HEK293 (cell line): ENCODE results near the gene PPP1R14C.

Experiments
- GLI2 ChIP-seq: fragments of 450-650 bp; formaldehyde crosslinking; IDR thresholded peaks from 2 replicates; pipeline ENCODE4; 2017; ENCODE audit warnings: missing biosample characterization, missing genetic modification characterization, low read depth, borderline replicate concordance
- PATZ1 ChIP-seq: fragments of 450-650 bp; formaldehyde crosslinking; IDR thresholded peaks from 2 replicates; pipeline ENCODE4 v1.5.1; 2016; ENCODE audit warnings: missing biosample characterization, missing genetic modification characterization
- SCRT2 ChIP-seq: fragments of 450-650 bp; formaldehyde crosslinking; IDR thresholded peaks from 2 replicates; pipeline ENCODE4 v1.5.1; 2016; ENCODE audit warnings: missing biosample characterization, missing genetic modification characterization
- SP3 ChIP-seq: fragments of 450-650 bp; formaldehyde crosslinking; IDR thresholded peaks from 2 replicates; pipeline ENCODE4 v1.5.1; 2016; ENCODE audit warnings: missing biosample characterization, missing genetic modification characterization
- TCF7L2 ChIP-seq: IDR thresholded peaks from 2 replicates; pipeline ENCODE4 v1.6.1; 2011; ENCODE audit warnings: low read depth, mild to moderate bottlenecking, inconsistent platforms, low read length, moderate library complexity, borderline replicate concordance
- ZBTB49 ChIP-seq: fragments of 450-650 bp; formaldehyde crosslinking; IDR thresholded peaks from 2 replicates; pipeline ENCODE4 v1.5.1; 2016; ENCODE audit warnings: missing biosample characterization, missing genetic modification characterization, low read depth
- ZEB2 ChIP-seq: fragments of 450-650 bp; formaldehyde crosslinking; IDR thresholded peaks from 2 replicates; pipeline ENCODE4 v1.5.1; 2016; ENCODE audit warnings: missing biosample characterization, missing genetic modification characterization
- ZFP69B ChIP-seq: fragments of 450-650 bp; formaldehyde crosslinking; IDR thresholded peaks from 2 replicates; pipeline ENCODE4 v1.5.1; 2016; ENCODE audit warnings: missing biosample characterization, missing genetic modification characterization
- ZNF132 ChIP-seq: fragments of 450-650 bp; formaldehyde crosslinking; IDR thresholded peaks from 2 replicates; pipeline ENCODE4 v1.5.1; 2017; ENCODE audit warnings: missing biosample characterization, missing genetic modification characterization, borderline replicate concordance
- ZNF133 ChIP-seq: fragments of 450-650 bp; formaldehyde crosslinking; IDR thresholded peaks from 2 replicates; pipeline ENCODE4 v1.5.1; 2016; ENCODE audit warnings: missing biosample characterization, missing genetic modification characterization
- ZNF146 ChIP-seq: fragments of 450-650 bp; formaldehyde crosslinking; IDR thresholded peaks from 2 replicates; pipeline ENCODE4 v1.5.1; 2016; ENCODE audit warnings: missing biosample characterization, missing genetic modification characterization
- ZNF148 ChIP-seq: fragments of 450-650 bp; formaldehyde crosslinking; IDR thresholded peaks from 2 replicates; pipeline ENCODE4 v1.5.0; 2017; ENCODE audit warnings: missing biosample characterization, missing genetic modification characterization, borderline replicate concordance
- ZNF155 ChIP-seq: fragments of 450-650 bp; formaldehyde crosslinking; IDR thresholded peaks from 2 replicates; pipeline ENCODE4 v1.5.1; 2016; ENCODE audit warnings: missing biosample characterization, missing genetic modification characterization
- ZNF175 ChIP-seq: fragments of 450-650 bp; formaldehyde crosslinking; IDR thresholded peaks from 2 replicates; pipeline ENCODE4 v1.5.1; 2016; ENCODE audit warnings: missing biosample characterization, missing genetic modification characterization
- ZNF184 ChIP-seq: fragments of 450-650 bp; IDR thresholded peaks from 2 replicates; pipeline ENCODE4 v1.5.1; 2018; ENCODE audit warnings: missing biosample characterization, mild to moderate bottlenecking, missing genetic modification characterization
- ZNF19 ChIP-seq: fragments of 450-650 bp; formaldehyde crosslinking; IDR thresholded peaks from 2 replicates; pipeline ENCODE4; 2016; ENCODE audit warnings: missing biosample characterization, missing genetic modification characterization, low read depth
- ZNF223 ChIP-seq: fragments of 450-650 bp; formaldehyde crosslinking; IDR thresholded peaks from 2 replicates; pipeline ENCODE4 v1.5.1; 2016; ENCODE audit warnings: missing biosample characterization, missing genetic modification characterization
- ZNF248 ChIP-seq: fragments of 450-650 bp; formaldehyde crosslinking; IDR thresholded peaks from 2 replicates; pipeline ENCODE4 v1.5.1; 2017; ENCODE audit warnings: missing biosample characterization, missing genetic modification characterization
- ZNF266 ChIP-seq: fragments of 450-650 bp; formaldehyde crosslinking; IDR thresholded peaks from 2 replicates; pipeline ENCODE4 v1.5.1; 2016; ENCODE audit warnings: missing biosample characterization, missing genetic modification characterization, low read depth
- ZNF302 ChIP-seq: fragments of 450-650 bp; formaldehyde crosslinking; IDR thresholded peaks from 2 replicates; pipeline ENCODE4 v1.5.1; 2016; ENCODE audit warnings: missing biosample characterization, missing genetic modification characterization, low read depth
- ZNF350 ChIP-seq: fragments of 450-650 bp; formaldehyde crosslinking; IDR thresholded peaks from 2 replicates; pipeline ENCODE4 v1.5.0; 2017; ENCODE audit warnings: missing biosample characterization, mild to moderate bottlenecking, missing genetic modification characterization
- ZNF394 ChIP-seq: fragments of 450-650 bp; formaldehyde crosslinking; IDR thresholded peaks from 2 replicates; pipeline ENCODE4 v1.5.1; 2016; ENCODE audit warnings: missing biosample characterization, missing genetic modification characterization, mild to moderate bottlenecking, moderate library complexity, borderline replicate concordance
- ZNF473 ChIP-seq: fragments of 450-650 bp; formaldehyde crosslinking; IDR thresholded peaks from 2 replicates; pipeline ENCODE4 v1.5.1; 2017; ENCODE audit warnings: missing biosample characterization, missing genetic modification characterization
- ZNF488 ChIP-seq: fragments of 450-650 bp; formaldehyde crosslinking; IDR thresholded peaks from 2 replicates; pipeline ENCODE4 v1.5.1; 2016; ENCODE audit warnings: missing biosample characterization, missing genetic modification characterization
- ZNF610 ChIP-seq: fragments of 450-650 bp; formaldehyde crosslinking; IDR thresholded peaks from 2 replicates; pipeline ENCODE4 v1.5.1; 2016; ENCODE audit warnings: missing biosample characterization, missing genetic modification characterization, borderline replicate concordance
- ZNF621 ChIP-seq: fragments of 450-650 bp; formaldehyde crosslinking; IDR thresholded peaks from 2 replicates; pipeline ENCODE4 v1.5.1; 2017; ENCODE audit warnings: missing biosample characterization, missing genetic modification characterization
- ZNF626 ChIP-seq: fragments of 450-650 bp; sonication (Bioruptor Pico); formaldehyde crosslinking; IDR thresholded peaks from 2 replicates; pipeline ENCODE4 v1.5.1; 2018; ENCODE audit warnings: missing biosample characterization, missing genetic modification characterization, inconsistent platforms
- ZNF639 ChIP-seq: fragments of 450-650 bp; formaldehyde crosslinking; IDR thresholded peaks from 2 replicates; pipeline ENCODE4 v1.5.1; 2016; ENCODE audit warnings: missing biosample characterization, missing genetic modification characterization
- ZNF76 ChIP-seq: fragments of 450-650 bp; formaldehyde crosslinking; IDR thresholded peaks from 2 replicates; pipeline ENCODE4; 2016; ENCODE audit warnings: low read depth, missing biosample characterization, missing genetic modification characterization, borderline replicate concordance
- ZNF785 ChIP-seq: fragments of 450-650 bp; formaldehyde crosslinking; IDR thresholded peaks from 2 replicates; pipeline ENCODE4 v1.5.1; 2016; ENCODE audit warnings: missing biosample characterization, missing genetic modification characterization
- ZSCAN4 ChIP-seq: fragments of 450-650 bp; formaldehyde crosslinking; IDR thresholded peaks from 2 replicates; pipeline ENCODE4 v1.5.1; 2017; ENCODE audit warnings: missing biosample characterization, missing genetic modification characterization

Gene PPP1R14C

GRCh38 chr6:150134280-150134920 lies 8.4 kb upstream of the PPP1R14C start (continued):
- TF ChIP-seq ZBTB49 (tag by site-specific recombination) (no peak), ZEB2 (peak; percentile 79), ZNF184 (no peak), ZNF155 (no peak), ZNF148 (tag by site-specific recombination) (no peak), PATZ1 (tag by site-specific recombination) (no peak), ZNF302 (tag by site-specific recombination) (no peak), ZNF394 (tag by site-specific recombination) (peak; percentile 63), ZNF621 (tag by site-specific recombination) (no peak), GLI2 (tag by site-specific recombination) (peak; percentile 71; the same call in 1 of the 2 replicates), ZNF146 (0 out of 2 replicates have a peak, but pooled peaks have one; percentile 10), SCRT2 (tag by site-specific recombination) (no peak), ZNF266 (tag by site-specific recombination) (no peak), ZNF473 (tag by site-specific recombination) (no peak), ZNF19 (tag by site-specific recombination) (no peak), ZNF76 (0 out of 2 replicates have a peak, but pooled peaks have one; percentile 23), ZNF626 (tag by site-specific recombination) (no peak), ZNF223 (tag by site-specific recombination) (no peak), ZNF133 (no peak), ZSCAN4 (tag by site-specific recombination) (no peak), ZNF132 (tag by site-specific recombination) (no peak), ZNF785 (tag by site-specific recombination) (no peak), ZNF639 (tag by site-specific recombination) (peak; percentile 82; the same call in 1 of the 2 replicates), ZNF350 (tag by site-specific recombination) (peak; percentile 97), ZNF248 (tag by site-specific recombination) (no peak), ZNF488 (tag by site-specific recombination) (no peak), ZNF610 (tag by site-specific recombination) (no peak), ZNF175 (tag by site-specific recombination) (no peak), TCF7L2 (no peak), SP3 (tag by site-specific recombination) (no peak), ZFP69B (tag by site-specific recombination) (no peak)
